HepG2 (cell line): Measurements from ENCODE around the gene NGEF. TPM values are rescaled to one million over a fixed set of nuclear protein-coding genes. Genes with fewer than 3 reads are reported as not detected.

Experiments used
- AKNA ChIP-seq: sonication (generic); formaldehyde crosslinking; IDR thresholded peaks from 2 replicates; pipeline ENCODE4 v1.4.0; 2020; ENCODE audit warnings: missing genetic modification reagents, borderline replicate concordance
- ARHGAP35 ChIP-seq: sonication (generic); formaldehyde crosslinking; IDR thresholded peaks from 2 replicates; pipeline ENCODE4 v1.9.0; 2022; ENCODE audit warnings: mild to moderate bottlenecking, inconsistent platforms, moderate library complexity, missing genetic modification reagents, borderline replicate concordance
- ETS1 ChIP-seq: sonication (generic); formaldehyde crosslinking; IDR thresholded peaks from 2 replicates; pipeline ENCODE4 v1.4.0; 2020; ENCODE audit warnings: missing genetic modification reagents
- FOXK2 ChIP-seq: fragments of 450-650 bp; IDR thresholded peaks from 2 replicates; pipeline ENCODE4 v1.6.1; 2016
- HNF1B ChIP-seq: sonication (generic); formaldehyde crosslinking; IDR thresholded peaks from 2 replicates; pipeline ENCODE4 v1.5.1; 2020; ENCODE audit warnings: mild to moderate bottlenecking, moderate library complexity, missing genetic modification reagents
- MAX ChIP-seq: IDR thresholded peaks from 2 replicates; pipeline ENCODE4 v1.6.1; 2012; ENCODE audit warnings: inconsistent platforms
- NFE2 ChIP-seq: sonication (generic); formaldehyde crosslinking; IDR thresholded peaks from 2 replicates; pipeline ENCODE4 v1.4.0; 2020; ENCODE audit warnings: missing genetic modification reagents
- NKX3-1 ChIP-seq: sonication (generic); formaldehyde crosslinking; IDR thresholded peaks from 2 replicates; pipeline ENCODE4 v1.5.0; 2020; ENCODE audit warnings: missing genetic modification reagents
- RFX3 ChIP-seq: IDR thresholded peaks from 2 replicates; pipeline ENCODE4 v1.6.1; 2016; ENCODE audit warnings: missing biosample characterization, missing genetic modification reagents
- TEF ChIP-seq: sonication (generic); formaldehyde crosslinking; IDR thresholded peaks from 2 replicates; pipeline ENCODE4 v1.5.0; 2020; ENCODE audit warnings: missing genetic modification reagents
- TRAFD1 ChIP-seq: sonication (generic); formaldehyde crosslinking; IDR thresholded peaks from 2 replicates; pipeline ENCODE4 v1.5.1; 2020; ENCODE audit warnings: missing genetic modification reagents, mild to moderate bottlenecking, borderline replicate concordance
- XRCC5 ChIP-seq: fragments of 200-400 bp; formaldehyde crosslinking; optimal IDR thresholded peaks from 2 replicates; pipeline ENCODE3; 2017; ENCODE audit warnings: mild to moderate bottlenecking, low read length
- ZMYM4 ChIP-seq: sonication (generic); formaldehyde crosslinking; IDR thresholded peaks from 2 replicates; pipeline ENCODE4 v1.8.1; 2023; ENCODE audit warnings: mild to moderate bottlenecking, missing genetic modification reagents
- ZNF225 ChIP-seq: sonication (generic); formaldehyde crosslinking; IDR thresholded peaks from 2 replicates; pipeline ENCODE4 v1.4.0; 2020; ENCODE audit warnings: mild to moderate bottlenecking, missing genetic modification reagents
- ZNF235 ChIP-seq: sonication (generic); formaldehyde crosslinking; IDR thresholded peaks from 2 replicates; pipeline ENCODE4 v1.8.1; 2023; ENCODE audit warnings: mild to moderate bottlenecking, missing genetic modification reagents, borderline replicate concordance
- ZNF329 ChIP-seq: sonication (generic); formaldehyde crosslinking; IDR thresholded peaks from 2 replicates; pipeline ENCODE4 v1.9.0; 2021; ENCODE audit warnings: low read depth, mild to moderate bottlenecking, missing genetic modification reagents
- ZNF496 ChIP-seq: sonication (generic); formaldehyde crosslinking; IDR thresholded peaks from 2 replicates; pipeline ENCODE4 v1.8.1; 2023; ENCODE audit warnings: mild to moderate bottlenecking, moderate library complexity, missing genetic modification reagents; ENCODE audit not compliant: insufficient replicate concordance
- ZNF546 ChIP-seq: sonication (generic); formaldehyde crosslinking; conservative IDR thresholded peaks from 2 replicates; pipeline ENCODE4 v1.8.1; 2023; ENCODE audit warnings: mild to moderate bottlenecking, missing genetic modification reagents
- ZNF616 ChIP-seq: sonication (generic); formaldehyde crosslinking; IDR thresholded peaks from 2 replicates; pipeline ENCODE4 v1.5.0; 2020; ENCODE audit warnings: low read depth, mild to moderate bottlenecking, missing genetic modification reagents
- ZNF619 ChIP-seq: sonication (generic); formaldehyde crosslinking; IDR thresholded peaks from 2 replicates; pipeline ENCODE4 v1.4.0; 2020; ENCODE audit warnings: mild to moderate bottlenecking, missing genetic modification reagents
- polyA plus RNA-seq, 8 experiments: library from polyadenylated mRNA; depleted of rRNA in 3 of 8; stranded (reverse) in 7 of 8; unstranded in 1 of 8; fragments of >200 nt; fragmentation: Illumina TruSeq in 4 of 8; extraction: Trizol in 4 of 8; gene quantifications; 2 replicates each; pipeline versions ENCODE4 v1.2.1 to v1.2.3, GENCODE V29; 2011 to 2016; ENCODE audit warnings: low read depth in 4 of 8, missing spikeins in 1 of 8, mixed read lengths in 1 of 8; ENCODE audit not compliant: insufficient read depth in 1 of 8
- total RNA-seq, 5 experiments: library from RNA; depleted of rRNA; stranded (reverse); fragments of >200 nt; fragmentation: Illumina TruSeq; extraction: Trizol; gene quantifications; 2 replicates each; pipeline ENCODE4 v1.2.3, GENCODE V29; 2016; ENCODE audit warnings: low read depth in 1 of 5

The NGEF gene
- total and polyA plus RNA-seq, 2 of the 13 experiments (the other 11 are each of a cell fraction or from before 2014, with no cell fraction given) = 14.4 to 36.9 TPM

- TF ChIP-seq AKNA (CRISPR knock-in tag) (no peak), ZNF235 (0 out of 2 replicates have a peak, but pooled peaks have one; percentile 4), HNF1B (CRISPR knock-in tag) (peak; percentile 64; the same call in 1 of the 2 replicates), ZNF616 (CRISPR knock-in tag) (no peak), TEF (no peak), FOXK2 (no peak), RFX3 (CRISPR knock-in tag) (no peak), NFE2 (CRISPR knock-in tag) (no peak), ZNF329 (CRISPR knock-in tag) (0 out of 2 replicates have a peak, but pooled peaks have one; percentile 10), XRCC5 (no peak), ZNF619 (CRISPR knock-in tag) (no peak), ZNF496 (CRISPR knock-in tag) (no peak), NKX3-1 (CRISPR knock-in tag) (no peak), TRAFD1 (no peak), ARHGAP35 (CRISPR knock-in tag) (no peak), MAX (no peak), ZNF225 (CRISPR knock-in tag) (no peak; the same call in 1 of the 2 replicates), ZMYM4 (CRISPR knock-in tag) (no peak), ZNF546 (CRISPR knock-in tag) (no peak), ETS1 (CRISPR knock-in tag) (no peak)
Observed at GRCh38 chr2:232876978-232877441, 136.0 kb downstream of the NGEF start (continued).
